GM21381 (cell line): ENCODE measurements around the gene SAMD4B.

Experiments used
- ATAC-seq: cut with Tn5 transposase; IDR thresholded peaks from one replicate; pipeline ENCODE4 v1.9.1; 2021; ENCODE audit warnings: mild to moderate bottlenecking, moderate library complexity; ENCODE audit not compliant: unreplicated experiment

SAMD4B gene

GRCh38 chr19:39422020-39422419 is 79.8 kb downstream of the SAMD4B start:
- no peak for ATAC-seq

GRCh38 chr19:39423258-39424086 is 81.3 kb downstream of the SAMD4B start:
- no peak for ATAC-seq

- no peak for ATAC-seq
Measured at GRCh38 chr19:39424934-39425333, 82.7 kb downstream of the SAMD4B start.

GRCh38 chr19:39425744-39426143 is 83.5 kb downstream of the SAMD4B start:
- ATAC-seq: no peak

- ATAC-seq: no peak
Measured at GRCh38 chr19:39426170-39426569, 83.9 kb downstream of the SAMD4B start.

- ATAC-seq: no peak
Measured at GRCh38 chr19:39427707-39428106, 85.5 kb downstream of the SAMD4B start.

- no peak for ATAC-seq
Measured at GRCh38 chr19:39428283-39429112, 86.3 kb downstream of the SAMD4B start.

- ATAC-seq: no peak
Measured at GRCh38 chr19:39430675-39431593, 88.7 kb downstream of the SAMD4B start.

- no peak for ATAC-seq
Measured at GRCh38 chr19:39432677-39433025, 90.4 kb downstream of the SAMD4B start.

GRCh38 chr19:39433480-39434079 is 91.4 kb downstream of the SAMD4B start:
- ATAC-seq: no peak

GRCh38 chr19:39434123-39435076 is 92.2 kb downstream of the SAMD4B start:
- ATAC-seq: no peak
